ENCODE data around the gene KRTAP1-5. TPM values are rescaled to one million over a fixed set of nuclear protein-coding genes. Genes with fewer than 3 reads are reported as not detected.

Gene KRTAP1-5
- total RNA-seq, 1 donor from 2014 or later, result not detected

- TF ChIP-seq EZH2 (IDR thresholded peaks at IDR 0.05; ENCODE audit: insufficient read depth, low read length) (no peak), CTCF (IDR thresholded peaks at IDR 0.05; ENCODE audit: insufficient read depth, low read depth, low read length) (no peak)
- Histone ChIP-seq H3K79me2 (ENCODE audit: insufficient read depth, low read length) (no peaks in the 10 kb centered on the region), H3K36me3 (ENCODE audit: insufficient read depth, low read length) (no peaks in the 10 kb centered on the region), H3K4me2 (ENCODE audit: low read length) (no peak overlapping the region), H2AFZ (ENCODE audit: low read depth, low read length) (no peak overlapping the region), H3K27me3 (ENCODE audit: insufficient read depth, low read length) (no peaks in the 10 kb centered on the region), H3K9ac (ENCODE audit: low read length) (no peak overlapping the region), H3K27ac (ENCODE audit: low read depth, low read length) (no peak overlapping the region), H3K4me1 (ENCODE audit: insufficient read depth, low read length) (peaks cover 5% of the 10 kb centered on the region), H3K9me3 (ENCODE audit: insufficient read depth, low read depth, low read length) (no peaks in the 10 kb centered on the region), H3K4me3 (ENCODE audit: insufficient read depth, low read depth, low read length) (no peak overlapping the region), H4K20me1 (ENCODE audit: insufficient read depth, low read length) (no peaks in the 10 kb centered on the region)
- H3K9me3 Mint-ChIP-seq (ENCODE audit: unreplicated experiment), result peaks cover 4% of the 10 kb centered on the region
- H3K4me1 Mint-ChIP-seq (ENCODE audit: low read depth, unreplicated experiment), result peaks cover 6% of the 10 kb centered on the region
- no peak overlapping the region for H3K27ac Mint-ChIP-seq (ENCODE audit: unreplicated experiment)
- DNase-seq (ENCODE audit: low read depth) (no peak), FAIRE-seq (no peak)
- H3K4me3 Mint-ChIP-seq (ENCODE audit: unreplicated experiment), result no peak overlapping the region
- H3K27me3 Mint-ChIP-seq (ENCODE audit: low read depth, unreplicated experiment), result no peaks in the 10 kb centered on the region
- peaks cover 3% of the 10 kb centered on the region for H3K36me3 Mint-ChIP-seq (ENCODE audit: low read depth, unreplicated experiment)
Measured at GRCh38 chr17:41071606-41072360, 44.8 kb upstream of the KRTAP1-5 start.

GRCh38 chr17:41069031-41069430 lies 42.0 kb upstream of the KRTAP1-5 start:
- H3K27ac Mint-ChIP-seq (ENCODE audit: unreplicated experiment), result no peak overlapping the region
- no peaks in the 10 kb centered on the region for H3K79me2 ChIP-seq (ENCODE audit: insufficient read depth, low read length)
- H3K36me3 Mint-ChIP-seq (ENCODE audit: low read depth, unreplicated experiment), result peaks cover 3% of the 10 kb centered on the region
- DNase-seq (ENCODE audit: low read depth) (no peak), FAIRE-seq (no peak)
- H3K4me1 ChIP-seq (ENCODE audit: insufficient read depth, low read length), result peaks cover 16% of the 10 kb centered on the region
- TF ChIP-seq CTCF (IDR thresholded peaks at IDR 0.05; ENCODE audit: insufficient read depth, low read depth, low read length), result no peak
- TF ChIP-seq EZH2 (IDR thresholded peaks at IDR 0.05; ENCODE audit: insufficient read depth, low read length), result no peak
- H3K36me3 ChIP-seq (ENCODE audit: insufficient read depth, low read length), result no peaks in the 10 kb centered on the region
- no peak overlapping the region for H2AFZ ChIP-seq (ENCODE audit: low read depth, low read length)
- H3K4me3 Mint-ChIP-seq (ENCODE audit: unreplicated experiment), result no peak overlapping the region
- no peak overlapping the region for H3K4me3 ChIP-seq (ENCODE audit: insufficient read depth, low read depth, low read length)
- H3K4me1 Mint-ChIP-seq (ENCODE audit: low read depth, unreplicated experiment), result peaks cover 21% of the 10 kb centered on the region
- H3K27me3 Mint-ChIP-seq (ENCODE audit: low read depth, unreplicated experiment), result no peaks in the 10 kb centered on the region
- H3K9me3 Mint-ChIP-seq (ENCODE audit: unreplicated experiment), result peaks cover 2% of the 10 kb centered on the region
- no peak overlapping the region for H3K4me2 ChIP-seq (ENCODE audit: low read length)
- no peak overlapping the region for H3K27ac ChIP-seq (ENCODE audit: low read depth, low read length)
- H3K27me3 ChIP-seq (ENCODE audit: insufficient read depth, low read length), result no peaks in the 10 kb centered on the region
- H3K9me3 ChIP-seq (ENCODE audit: insufficient read depth, low read depth, low read length), result no peaks in the 10 kb centered on the region
- H3K9ac ChIP-seq (ENCODE audit: low read length), result no peak overlapping the region
- H4K20me1 ChIP-seq (ENCODE audit: insufficient read depth, low read length), result no peaks in the 10 kb centered on the region

GRCh38 chr17:41067281-41067680 lies 40.3 kb upstream of the KRTAP1-5 start:
- no peaks in the 10 kb centered on the region for H3K9me3 ChIP-seq (ENCODE audit: insufficient read depth, low read depth, low read length)
- H2AFZ ChIP-seq (ENCODE audit: low read depth, low read length), result no peak overlapping the region
- H3K36me3 ChIP-seq (ENCODE audit: insufficient read depth, low read length), result no peaks in the 10 kb centered on the region
- Mint-ChIP-seq H3K27ac (ENCODE audit: unreplicated experiment) (no peak overlapping the region), H3K4me3 (ENCODE audit: unreplicated experiment) (no peak overlapping the region), H3K4me1 (ENCODE audit: low read depth, unreplicated experiment) (peaks cover 23% of the 10 kb centered on the region), H3K27me3 (ENCODE audit: low read depth, unreplicated experiment) (no peaks in the 10 kb centered on the region), H3K36me3 (ENCODE audit: low read depth, unreplicated experiment) (peaks cover 3% of the 10 kb centered on the region), H3K9me3 (ENCODE audit: unreplicated experiment) (peaks cover 2% of the 10 kb centered on the region)
- no peak overlapping the region for H3K4me2 ChIP-seq (ENCODE audit: low read length)
- H4K20me1 ChIP-seq (ENCODE audit: insufficient read depth, low read length), result no peaks in the 10 kb centered on the region
- no peaks in the 10 kb centered on the region for H3K79me2 ChIP-seq (ENCODE audit: insufficient read depth, low read length)
- FAIRE-seq (no peak), DNase-seq (ENCODE audit: low read depth) (no peak)
- TF ChIP-seq CTCF (IDR thresholded peaks at IDR 0.05; ENCODE audit: insufficient read depth, low read depth, low read length) (no peak), EZH2 (IDR thresholded peaks at IDR 0.05; ENCODE audit: insufficient read depth, low read length) (no peak)
- H3K27me3 ChIP-seq (ENCODE audit: insufficient read depth, low read length), result no peaks in the 10 kb centered on the region
- H3K9ac ChIP-seq (ENCODE audit: low read length), result no peak overlapping the region
- peak overlapping the region; percentile 86 for H3K27ac ChIP-seq (ENCODE audit: low read depth, low read length)
- no peak overlapping the region for H3K4me3 ChIP-seq (ENCODE audit: insufficient read depth, low read depth, low read length)
- H3K4me1 ChIP-seq (ENCODE audit: insufficient read depth, low read length), result peaks cover 30% of the 10 kb centered on the region
